Astrocyte (in vitro differentiated cells and primary cell): Measurements from ENCODE around the gene ACCSL.

Experiments used
- CTCF ChIP-seq: IDR thresholded peaks from 2 replicates; pipeline ENCODE4 v1.5.1; 2011; ENCODE audit warnings: low read depth, mild to moderate bottlenecking, inconsistent platforms, low read length, moderate library complexity; ENCODE audit not compliant: insufficient read depth
- EZH2 ChIP-seq: IDR thresholded peaks from 2 replicates; pipeline ENCODE4 v1.6.1; 2012; ENCODE audit warnings: mild to moderate bottlenecking, low read length, inconsistent platforms; ENCODE audit not compliant: insufficient read depth

GRCh38 chr11:44014968-44015623, 32.7 kb upstream of the ACCSL start:
- TF ChIP-seq CTCF: no peak
- TF ChIP-seq EZH2: no peak
